B cell (primary cell): ENCODE measurements around the gene CYP2W1. TPM values are rescaled to one million over a fixed set of nuclear protein-coding genes. Genes with fewer than 3 reads are reported as not detected.

Source experiments
- ATAC-seq: fragments of 200-7000 bp; cut with Tn5 transposase; one replicate; pipeline ENCODE4 v1.10.0; 2021; ENCODE audit warnings: low read depth, mild to moderate bottlenecking, moderate number of reproducible peaks, moderate library complexity
- CTCF ChIA-PET: fragments of 350-600 bp; sonication (Branson Sonifier 250); formaldehyde crosslinking; loops from one replicate; lab custom pipeline; 2021; ENCODE audit warnings: antibody characterized with exemption, inconsistent platforms; lab: Charles Lee
- POLR2A ChIA-PET: fragments of 350-600 bp; sonication (Branson Sonifier 250); formaldehyde crosslinking; loops from one replicate; lab custom pipeline; 2021; ENCODE audit warnings: antibody characterized with exemption; lab: Charles Lee
- DNase-seq: peaks from one replicate; pipeline ENCODE4 v3.0.0; 2013
- H2AFZ ChIP-seq: 2 replicates; pipeline ENCODE4 v1.6.1; 2012; ENCODE audit warnings: mild to moderate bottlenecking, low read depth, low read length; ENCODE audit not compliant: insufficient read depth, poor library complexity, severe bottlenecking
- H3K27ac ChIP-seq, 2 donors: 1 replicate in 1 of 2; 2 replicates in 1 of 2; pipeline ENCODE4 v1.5.1; 2012 to 2013; ENCODE audit warnings: low read length in 2 of 2, mild to moderate bottlenecking in 2 of 2, moderate library complexity in 1 of 2
- H3K27me3 ChIP-seq, 4 experiments: fragments of 200-600 bp in 1 of 4; sonication (generic) in 1 of 4; replicated peaks in 1 of 4; 1 replicate in 2 of 4; 2 replicates in 2 of 4; pipeline versions ENCODE4 v1.6.1 to v1.7.0; 2013 to 2016; ENCODE audit warnings: low read length in 3 of 4, mild to moderate bottlenecking in 2 of 4, mixed read lengths in 1 of 4, moderate library complexity in 1 of 4; ENCODE audit not compliant: insufficient read depth in 4 of 4, control insufficient read depth in 3 of 4; ENCODE audit errors: control extremely low read depth in 1 of 4
- H3K36me3 ChIP-seq, 2 experiments: replicated peaks in 1 of 2; 1 replicate in 1 of 2; 2 replicates in 1 of 2; pipeline versions ENCODE4 v1.6.1 to v1.7.1; 2013; ENCODE audit warnings: low read length in 1 of 2; ENCODE audit not compliant: insufficient read depth in 2 of 2, control insufficient read depth in 1 of 2; ENCODE audit errors: control extremely low read depth in 1 of 2, extremely low read depth in 1 of 2
- H3K4me1 ChIP-seq, 2 donors: fragments of 200-600 bp in 1 of 2; sonication (generic) in 1 of 2; 1 replicate in 1 of 2; 2 replicates in 1 of 2; pipeline versions ENCODE4 v1.5.1 to v1.6.1; 2013 to 2017; ENCODE audit warnings: low read length in 2 of 2; ENCODE audit not compliant: control insufficient read depth in 2 of 2, insufficient read depth in 2 of 2
- H3K4me2 ChIP-seq: replicated peaks from 2 replicates; pipeline ENCODE3; 2012; ENCODE audit warnings: mild to moderate bottlenecking, low read depth, low read length; ENCODE audit not compliant: poor library complexity, severe bottlenecking
- H3K4me3 ChIP-seq, 5 experiments: fragments of 200-600 bp in 1 of 5; sonication (generic) in 1 of 5; 1 replicate in 3 of 5; 2 replicates in 2 of 5; pipeline versions ENCODE4 v1.5.1 to v1.7.0; 2011 to 2016; ENCODE audit warnings: low read length in 4 of 5, mild to moderate bottlenecking in 4 of 5, low read depth in 2 of 5, control low read depth in 1 of 5, moderate library complexity in 1 of 5; ENCODE audit not compliant: insufficient read depth in 1 of 5; ENCODE audit errors: control extremely low read depth in 1 of 5, extremely low read depth in 1 of 5
- H3K79me2 ChIP-seq: fragments of 200-600 bp; sonication (generic); one replicate; pipeline ENCODE4 v1.6.0; 2016; ENCODE audit warnings: low read length; ENCODE audit not compliant: control insufficient read depth, insufficient read depth
- H3K9ac ChIP-seq: fragments of 200-600 bp; sonication (generic); 2 replicates; pipeline ENCODE4 v1.6.1; 2017; ENCODE audit warnings: mild to moderate bottlenecking, low read length, moderate library complexity
- H3K9me3 ChIP-seq, 3 donors: one replicate each; pipeline versions ENCODE4 v1.6.1 to v1.7.1; 2013; ENCODE audit warnings: low read length in 2 of 3; ENCODE audit not compliant: control insufficient read depth in 2 of 3, insufficient read depth in 1 of 3; ENCODE audit errors: control extremely low read depth in 1 of 3
- H4K20me1 ChIP-seq: 2 replicates; pipeline ENCODE4 v1.6.0; 2012; ENCODE audit warnings: mild to moderate bottlenecking, low read length; ENCODE audit not compliant: insufficient read depth, control insufficient read depth, poor library complexity, severe bottlenecking
- H3K27ac Mint-ChIP-seq: one replicate; pipeline ENCODE4 v1.8.0; 2021; ENCODE audit warnings: mixed read lengths
- H3K27me3 Mint-ChIP-seq: one replicate; pipeline ENCODE4 v1.8.0; 2021; ENCODE audit warnings: mixed read lengths
- H3K4me1 Mint-ChIP-seq: one replicate; pipeline ENCODE4 v1.8.0; 2021; ENCODE audit warnings: mixed read lengths
- H3K4me3 Mint-ChIP-seq: one replicate; pipeline ENCODE4 v1.8.0; 2021; ENCODE audit warnings: mixed read lengths
- H3K9me3 Mint-ChIP-seq: one replicate; pipeline ENCODE4 v1.8.0; 2022; ENCODE audit warnings: mixed read lengths; ENCODE audit not compliant: insufficient read depth
- EZH2 ChIP-seq: IDR thresholded peaks from 2 replicates; pipeline ENCODE4 v1.6.1; 2012; ENCODE audit warnings: borderline replicate concordance, low read depth, mild to moderate bottlenecking, moderate library complexity, low read length; ENCODE audit not compliant: insufficient read depth, poor library complexity, severe bottlenecking
- WGBS: methylation state at CpG from one replicate; pipeline ENCODE4 v1.1.5; 2013; ENCODE audit warnings: missing lambda C conversion rate; ENCODE audit not compliant: insufficient coverage; 5-methylcytosine and 5-hydroxymethylcytosine counted together
- intact Hi-C: fragments of 100-400 bp; cut with micrococcal nuclease; formaldehyde crosslinking; loops from one replicate; pipeline ENCODE4 v1.10.0; 2022
- polyA plus RNA-seq: library from polyadenylated mRNA; depleted of rRNA; stranded (reverse); fragments of >200 nt; gene quantifications from 2 replicates; pipeline ENCODE4 v1.2.3, GENCODE V29; 2012
- total RNA-seq, 2 donors: library from RNA; stranded (reverse); fragments of 120-200 nt in 1 of 2; gene quantifications; 1 replicate in 1 of 2; 2 replicates in 1 of 2; pipeline versions ENCODE4 v1.2.3 to v1.2.4, GENCODE V29; 2013 to 2022
- TF ChIP-seq, protein P1 (sequence below): fragments of 200-600 bp; IDR thresholded peaks from one replicate; pipeline ENCODE4 v1.8.0; 2022; ENCODE audit warnings: antibody characterized with exemption, mild to moderate bottlenecking

Gene CYP2W1
- total and polyA plus RNA-seq, 2 donors (not counting 1 experiment from before 2014, with no cell fraction given) = not detected

DNA sequence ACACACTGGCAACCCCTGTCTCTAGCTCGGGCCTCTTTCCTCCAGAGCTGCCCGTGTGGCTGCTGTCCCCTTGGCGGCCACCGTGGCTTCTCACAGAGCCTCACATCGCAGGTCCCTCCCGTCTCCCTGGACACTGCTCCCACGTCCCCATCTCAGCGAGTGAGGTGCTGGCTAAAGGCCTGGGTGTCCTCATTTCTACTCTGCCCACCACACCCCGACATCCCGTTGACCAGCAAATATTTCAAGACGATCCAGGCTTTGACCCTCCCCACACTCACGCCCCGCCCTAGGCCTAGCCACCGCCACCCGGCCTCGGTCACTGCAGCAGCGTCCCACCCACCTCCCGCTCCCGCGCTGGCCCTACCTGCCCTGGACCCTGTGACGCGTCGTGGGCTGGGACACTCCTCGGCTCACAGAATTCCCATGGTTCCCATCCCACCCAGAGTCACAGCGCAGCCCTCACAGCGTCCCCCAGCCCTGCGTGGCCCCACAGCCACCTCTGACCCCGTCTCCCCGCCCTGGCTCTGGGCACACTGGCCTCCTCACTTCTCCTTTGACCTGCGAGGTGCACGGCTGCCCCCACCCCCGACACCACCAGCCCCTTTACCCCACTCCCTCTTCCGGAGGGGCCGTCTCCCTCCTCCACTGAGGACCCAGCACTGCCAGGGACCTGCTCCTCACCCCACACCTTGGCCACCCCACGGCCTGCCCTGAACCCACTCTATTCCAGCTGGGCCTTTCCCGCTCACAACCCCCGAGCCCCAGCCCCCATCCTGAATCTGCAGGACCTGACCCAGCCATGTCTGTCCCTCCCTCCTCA lies 35.4 kb upstream of the CYP2W1 start:
- H3K79me2 ChIP-seq = no peaks in the 10 kb centered on the region
- CTCF ChIA-PET = no interaction called here

More for the DNA sequence above, 35.4 kb upstream of the CYP2W1 start:
- intact Hi-C loops = no loop called here
- ATAC-seq (no peak), DNase-seq (no peak)
- H3K9me3 Mint-ChIP-seq = no peaks in the 10 kb centered on the region
- no peak overlapping the region for H2AFZ ChIP-seq
- WGBS = 96% methylated on average over 34 of the region's 37 CpGs
- no peak overlapping the region for H3K4me3 Mint-ChIP-seq
- peaks cover 0 to 4% (median 0%) of the 10 kb centered on the region in 4 experiments for H3K27me3 ChIP-seq
- no peaks in the 10 kb centered on the region for H3K36me3 ChIP-seq
- no peaks in the 10 kb centered on the region for H4K20me1 ChIP-seq
- H3K4me2 ChIP-seq = no peak overlapping the region
- no peaks in the 10 kb centered on the region for H3K27me3 Mint-ChIP-seq
- H3K9ac ChIP-seq = no peak overlapping the region
- peaks cover 0 to 17% of the 10 kb centered on the region in 2 donors for H3K4me1 ChIP-seq
- no peak overlapping the region for H3K27ac ChIP-seq
- H3K27ac Mint-ChIP-seq = no peak overlapping the region
- POLR2A ChIA-PET = no interaction called here
- no peak overlapping the region for H3K4me3 ChIP-seq
- no peaks in the 10 kb centered on the region for H3K9me3 ChIP-seq
- TF ChIP-seq EZH2 = no peak
- TF ChIP-seq, protein P1, sequence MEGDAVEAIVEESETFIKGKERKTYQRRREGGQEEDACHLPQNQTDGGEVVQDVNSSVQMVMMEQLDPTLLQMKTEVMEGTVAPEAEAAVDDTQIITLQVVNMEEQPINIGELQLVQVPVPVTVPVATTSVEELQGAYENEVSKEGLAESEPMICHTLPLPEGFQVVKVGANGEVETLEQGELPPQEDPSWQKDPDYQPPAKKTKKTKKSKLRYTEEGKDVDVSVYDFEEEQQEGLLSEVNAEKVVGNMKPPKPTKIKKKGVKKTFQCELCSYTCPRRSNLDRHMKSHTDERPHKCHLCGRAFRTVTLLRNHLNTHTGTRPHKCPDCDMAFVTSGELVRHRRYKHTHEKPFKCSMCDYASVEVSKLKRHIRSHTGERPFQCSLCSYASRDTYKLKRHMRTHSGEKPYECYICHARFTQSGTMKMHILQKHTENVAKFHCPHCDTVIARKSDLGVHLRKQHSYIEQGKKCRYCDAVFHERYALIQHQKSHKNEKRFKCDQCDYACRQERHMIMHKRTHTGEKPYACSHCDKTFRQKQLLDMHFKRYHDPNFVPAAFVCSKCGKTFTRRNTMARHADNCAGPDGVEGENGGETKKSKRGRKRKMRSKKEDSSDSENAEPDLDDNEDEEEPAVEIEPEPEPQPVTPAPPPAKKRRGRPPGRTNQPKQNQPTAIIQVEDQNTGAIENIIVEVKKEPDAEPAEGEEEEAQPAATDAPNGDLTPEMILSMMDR = no peak
- H3K4me1 Mint-ChIP-seq = peaks cover 17% of the 10 kb centered on the region
